KMS-11 (cell line): ENCODE measurements around the gene PARP1.
"Not testable (repeated sequence)": the region's sequence is repeated elsewhere in the genome, so short reads cannot be mapped to it uniquely, and the experiment has no call there.

Source experiments
- H2AFZ ChIP-seq: fragments of 200-600 bp; sonication (generic); 2 replicates; pipeline ENCODE4 v1.6.1; 2016; ENCODE audit warnings: antibody characterized with exemption, mixed run types, low read depth
- H3K27ac ChIP-seq: fragments of 200-600 bp; sonication (generic); 2 replicates; pipeline ENCODE4 v1.6.1; 2016; ENCODE audit warnings: mild to moderate bottlenecking, mixed run types
- H3K27me3 ChIP-seq: fragments of 200-600 bp; sonication (generic); 2 replicates; pipeline ENCODE4 v1.6.1; 2017; ENCODE audit warnings: mild to moderate bottlenecking, low read depth, mixed run types, moderate library complexity; ENCODE audit not compliant: insufficient read depth
- H3K36me3 ChIP-seq: fragments of 200-600 bp; sonication (generic); 2 replicates; pipeline ENCODE4 v1.6.1; 2017; ENCODE audit warnings: mild to moderate bottlenecking, mixed run types; ENCODE audit not compliant: insufficient read depth
- H3K4me1 ChIP-seq: fragments of 200-600 bp; sonication (generic); 2 replicates; pipeline ENCODE4 v1.6.1; 2016; ENCODE audit warnings: mild to moderate bottlenecking, low read depth, mixed run types; ENCODE audit not compliant: poor library complexity, severe bottlenecking
- H3K4me2 ChIP-seq: fragments of 200-600 bp; sonication (generic); 2 replicates; pipeline ENCODE4 v1.7.0; 2016; ENCODE audit warnings: mild to moderate bottlenecking, mixed run types
- H3K4me3 ChIP-seq: fragments of 200-600 bp; sonication (generic); IDR thresholded peaks from 2 replicates; pipeline ENCODE4 v1.6.1; 2017; ENCODE audit warnings: low read depth, low read length, mixed read lengths; ENCODE audit not compliant: insufficient read depth
- H3K79me2 ChIP-seq: fragments of 200-600 bp; sonication (generic); 2 replicates; pipeline ENCODE4 v1.6.1; 2016; ENCODE audit warnings: low read depth, mixed run types; ENCODE audit not compliant: insufficient read depth
- H3K9ac ChIP-seq: fragments of 200-600 bp; sonication (generic); 2 replicates; pipeline ENCODE4 v1.6.1; 2016; ENCODE audit warnings: mild to moderate bottlenecking, mixed run types
- H4K20me1 ChIP-seq: fragments of 200-600 bp; sonication (generic); 2 replicates; pipeline ENCODE4 v1.6.1; 2016; ENCODE audit warnings: mild to moderate bottlenecking, mixed run types; ENCODE audit not compliant: insufficient read depth
- CTCF ChIP-seq: fragments of 200-600 bp; sonication (generic); conservative IDR thresholded peaks from 2 replicates; pipeline ENCODE4 v1.6.1; 2017; ENCODE audit warnings: low read depth, mild to moderate bottlenecking, antibody characterized with exemption, low read length, moderate library complexity, mixed read lengths

PARP1 gene

DNA sequence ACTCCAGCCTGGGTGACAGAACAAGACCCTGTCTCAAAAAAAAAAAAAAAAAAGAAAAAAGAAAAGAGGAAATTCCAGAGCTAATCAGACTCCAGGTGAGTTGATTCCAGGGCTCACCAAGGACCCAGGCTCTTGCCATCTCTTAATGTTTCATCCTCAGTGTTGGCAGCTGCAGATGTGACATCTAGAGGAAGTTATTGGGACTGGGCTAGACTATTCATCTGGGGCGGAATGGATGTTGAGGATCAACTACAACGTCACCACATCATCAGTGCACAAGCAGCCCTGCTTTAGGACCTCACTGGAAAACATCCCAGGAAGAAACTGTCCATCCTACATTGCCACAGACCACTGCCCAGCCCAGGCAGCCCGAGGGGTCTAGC, 28.6 kb upstream of the PARP1 start:
- Histone ChIP-seq H4K20me1 (no peaks in the 10 kb centered on the region), H3K4me2 (no peak overlapping the region), H3K36me3 (no peaks in the 10 kb centered on the region), H3K4me3 (no peak overlapping the region), H2AFZ (no peak overlapping the region), H3K4me1 (peaks cover 8% of the 10 kb centered on the region), H3K27ac (no peak overlapping the region), H3K9ac (no peak overlapping the region), H3K27me3 (no peaks in the 10 kb centered on the region), H3K79me2 (no peaks in the 10 kb centered on the region)
- TF ChIP-seq CTCF: no peak

DNA sequence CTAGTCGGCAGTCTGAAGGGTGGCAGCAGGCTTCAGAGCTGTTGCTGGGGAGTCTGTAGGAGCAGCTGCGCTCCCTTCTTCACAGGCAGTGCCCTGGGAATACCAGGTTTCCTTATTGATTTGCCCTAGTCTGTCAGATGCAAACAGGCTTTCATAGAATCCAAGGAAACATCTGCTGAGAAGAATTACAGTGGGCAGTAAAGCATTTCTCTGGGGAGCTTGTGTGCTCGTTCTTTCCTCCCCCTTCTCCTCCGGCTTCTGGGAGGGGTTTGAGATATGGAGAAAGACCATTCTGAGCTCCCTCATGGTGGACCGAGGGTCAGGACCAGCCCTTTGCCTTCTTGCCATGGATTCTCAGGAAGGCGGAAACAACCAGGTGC, 25.4 kb upstream of the PARP1 start:
- Histone ChIP-seq H3K4me1 (no peaks in the 10 kb centered on the region), H3K9ac (no peak overlapping the region), H3K4me3 (no peak overlapping the region)

DNA sequence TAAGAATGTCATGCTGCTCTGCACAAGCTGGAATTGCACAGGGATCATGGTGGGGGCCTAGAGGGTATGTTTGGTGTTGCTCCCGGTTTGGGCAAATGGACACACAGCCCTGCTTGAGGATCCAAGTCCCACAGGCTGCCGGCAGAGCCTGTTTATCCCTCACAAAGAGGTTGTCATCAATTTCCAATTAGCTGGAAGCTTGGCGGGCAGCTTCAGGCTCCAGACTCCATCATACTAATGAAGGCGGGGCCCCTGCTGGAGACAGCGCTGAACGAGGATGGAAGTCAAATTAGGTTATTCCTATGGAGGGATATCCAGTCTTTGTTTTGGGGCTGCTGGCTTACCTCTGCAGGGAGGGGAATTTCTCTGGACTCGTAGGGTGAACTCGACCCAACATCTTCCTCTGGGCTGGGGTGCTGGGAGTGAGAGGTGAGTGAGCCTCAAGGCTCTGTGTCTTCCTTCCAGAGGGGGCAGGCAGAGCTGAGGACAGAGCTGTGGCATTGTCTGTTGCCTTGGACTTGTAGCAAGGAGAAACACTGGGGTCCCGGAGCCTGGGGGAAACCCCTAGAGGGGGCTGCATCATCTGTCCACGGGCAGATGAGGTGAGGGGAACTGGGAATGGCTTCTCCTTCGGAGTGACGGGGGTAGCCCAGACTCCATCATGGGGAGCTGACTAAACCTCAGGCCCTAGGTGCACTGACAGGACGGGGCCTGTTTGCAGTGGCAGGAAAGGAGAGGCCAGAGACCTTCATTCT, 24.9 kb upstream of the PARP1 start:
- H3K4me3 ChIP-seq: no peak overlapping the region
- TF ChIP-seq CTCF: no peak
- H4K20me1 ChIP-seq: no peaks in the 10 kb centered on the region
- no peaks in the 10 kb centered on the region for H3K36me3 ChIP-seq
- no peaks in the 10 kb centered on the region for H3K27me3 ChIP-seq
- no peak overlapping the region for H2AFZ ChIP-seq
- H3K79me2 ChIP-seq: no peaks in the 10 kb centered on the region
- H3K4me2 ChIP-seq: no peak overlapping the region
- no peak overlapping the region for H3K27ac ChIP-seq
- no peaks in the 10 kb centered on the region for H3K4me1 ChIP-seq
- no peak overlapping the region for H3K9ac ChIP-seq

More for the DNA sequence above, 25.4 kb upstream of the PARP1 start:
- H3K27me3 ChIP-seq: no peaks in the 10 kb centered on the region
- H3K4me2 ChIP-seq: no peak overlapping the region
- H4K20me1 ChIP-seq: no peaks in the 10 kb centered on the region
- no peak overlapping the region for H2AFZ ChIP-seq
- no peaks in the 10 kb centered on the region for H3K36me3 ChIP-seq
- TF ChIP-seq CTCF: no peak
- H3K79me2 ChIP-seq: no peaks in the 10 kb centered on the region
- no peak overlapping the region for H3K27ac ChIP-seq

- H2AFZ ChIP-seq, H3K4me1 ChIP-seq, H3K4me3 ChIP-seq, H4K20me1 ChIP-seq, H3K27me3 ChIP-seq, H3K79me2 ChIP-seq, H3K4me2 ChIP-seq, H3K27ac ChIP-seq, H3K9ac ChIP-seq, H3K36me3 ChIP-seq: not testable (repeated sequence)
These were observed 24.0 kb upstream of the PARP1 start for GRCh38 chr1:226431898-226432297.

DNA sequence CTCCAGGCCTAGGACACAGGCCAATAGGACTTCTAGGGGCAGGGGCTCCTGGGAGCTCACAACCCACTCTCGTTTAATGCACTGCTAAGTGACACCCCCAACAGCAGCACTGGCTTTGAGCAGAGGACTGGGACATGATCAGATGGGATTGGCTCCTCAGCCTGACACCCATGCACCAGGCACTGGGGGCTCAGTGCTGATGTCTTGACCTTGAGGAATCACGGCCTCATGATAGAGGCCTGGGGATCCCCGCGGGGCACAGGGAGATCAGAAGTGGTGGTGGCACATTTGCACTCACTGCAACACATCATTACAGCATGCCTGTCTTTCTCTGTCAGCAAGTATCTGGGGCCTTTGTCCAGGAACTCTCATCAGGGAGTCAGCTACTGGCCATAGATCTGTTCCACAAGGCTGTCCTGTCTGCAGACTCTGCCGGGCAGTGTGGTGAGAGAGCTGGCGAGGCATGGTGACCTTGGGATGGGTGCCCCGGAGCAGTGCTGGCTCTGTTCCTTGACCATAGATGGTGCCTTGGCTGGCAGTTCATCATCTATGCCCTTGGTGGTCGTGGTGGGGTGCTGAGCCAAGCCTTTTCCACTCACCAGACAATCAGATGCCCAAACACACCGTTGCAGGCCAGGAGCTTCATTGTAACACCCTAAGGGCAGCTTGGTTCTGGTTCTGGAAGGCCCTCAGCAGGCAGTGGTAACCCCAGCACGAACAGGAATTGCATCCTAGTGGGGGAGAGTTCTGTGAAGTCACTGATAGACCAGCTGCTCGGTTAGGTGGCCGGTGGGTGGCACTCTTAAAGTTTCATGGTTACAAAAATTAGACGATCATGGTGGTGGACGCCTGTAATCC, 22.2 kb upstream of the PARP1 start:
- H3K4me2 ChIP-seq: no peak overlapping the region
- H3K27me3 ChIP-seq: no peaks in the 10 kb centered on the region
- no peak overlapping the region for H3K4me3 ChIP-seq
- no peaks in the 10 kb centered on the region for H3K79me2 ChIP-seq
- no peaks in the 10 kb centered on the region for H3K36me3 ChIP-seq
- no peak for TF ChIP-seq CTCF
- no peaks in the 10 kb centered on the region for H4K20me1 ChIP-seq
- no peak overlapping the region for H3K27ac ChIP-seq
- no peak overlapping the region for H2AFZ ChIP-seq
- H3K9ac ChIP-seq: no peak overlapping the region
- peaks cover 8% of the 10 kb centered on the region for H3K4me1 ChIP-seq
